Bronchial epithelial cell (primary cell): Measurements from ENCODE around the gene CYB561D2. TPM values are rescaled to one million over a fixed set of nuclear protein-coding genes. Genes with fewer than 3 reads are reported as not detected.

ENCODE experiments used
- DNase-seq: peaks from one replicate; pipeline ENCODE4 v3.0.0-alpha.2; 2010; ENCODE audit warnings: low read depth
- FAIRE-seq: peaks from 2 replicates; lab custom pipeline; 2011; peaks lifted over from hg19 to GRCh38; lab: Jason Lieb, UNC
- H3K27me3 ChIP-seq: 2 replicates; pipeline ENCODE4 v1.5.1; 2011; ENCODE audit warnings: low read length; ENCODE audit not compliant: control insufficient read depth, insufficient read depth
- H3K36me3 ChIP-seq: 2 replicates; pipeline ENCODE4 v1.5.1; 2011; ENCODE audit warnings: low read length; ENCODE audit not compliant: control insufficient read depth, insufficient read depth
- H3K4me3 ChIP-seq: 2 replicates; pipeline ENCODE4 v1.5.1; 2011; ENCODE audit warnings: mild to moderate bottlenecking, low read depth, low read length, control low read depth
- CTCF ChIP-seq: IDR thresholded peaks from 2 replicates; pipeline ENCODE4 v1.5.1; 2011; ENCODE audit warnings: mild to moderate bottlenecking, moderate library complexity, low read length, control low read depth, inconsistent platforms; ENCODE audit not compliant: insufficient read depth, severe bottlenecking
- total RNA-seq: library from RNA; depleted of rRNA; stranded (reverse); fragments of >200 nt; gene quantifications from 2 replicates; pipeline ENCODE4 v1.2.1, GENCODE V29; 2014

The CYB561D2 gene
- total RNA-seq, 1 donor from 2014 or later, result 22.1 TPM

GRCh38 chr3:50331364-50331907 lies 19.2 kb upstream of the CYB561D2 start:
- H3K36me3 ChIP-seq, result peaks cover 17% of the 10 kb centered on the region
- no peak for TF ChIP-seq CTCF
- FAIRE-seq, result no peak
- H3K4me3 ChIP-seq, result no peak overlapping the region
- no peak for DNase-seq
- H3K27me3 ChIP-seq, result no peaks in the 10 kb centered on the region

DNA sequence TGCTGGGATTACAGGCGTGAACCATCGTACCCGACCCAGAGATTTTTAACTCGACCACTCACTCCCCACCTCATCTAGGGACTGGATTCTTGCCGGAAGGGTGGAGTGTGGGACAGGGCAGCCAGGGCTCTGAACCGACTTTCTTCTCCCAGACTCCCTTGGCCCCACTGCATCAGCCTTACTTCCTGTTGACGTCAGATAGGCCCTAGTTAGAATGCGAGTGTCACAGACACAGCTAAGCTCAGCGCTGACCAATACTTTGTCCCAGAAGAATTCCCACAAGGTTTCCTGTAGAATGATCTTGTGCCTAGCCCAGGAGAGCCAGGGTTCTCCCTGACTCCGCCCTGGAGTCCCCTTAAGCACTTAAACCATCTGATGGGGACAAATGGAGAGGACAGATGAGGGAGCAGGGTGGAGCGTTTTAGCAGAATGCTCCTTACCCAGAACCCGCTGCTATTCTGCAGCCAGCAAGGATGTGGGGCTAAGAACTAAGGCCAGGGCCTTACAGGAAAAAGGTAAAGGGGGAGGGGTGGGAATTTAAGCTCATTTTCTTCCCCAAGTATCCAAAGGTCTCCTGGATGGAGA lies 16.8 kb upstream of the CYB561D2 start:
- peaks cover 17% of the 10 kb centered on the region for H3K36me3 ChIP-seq
- no peak overlapping the region for H3K4me3 ChIP-seq
- no peak for FAIRE-seq
- no peak for DNase-seq
- no peaks in the 10 kb centered on the region for H3K27me3 ChIP-seq
- no peak for TF ChIP-seq CTCF

DNA sequence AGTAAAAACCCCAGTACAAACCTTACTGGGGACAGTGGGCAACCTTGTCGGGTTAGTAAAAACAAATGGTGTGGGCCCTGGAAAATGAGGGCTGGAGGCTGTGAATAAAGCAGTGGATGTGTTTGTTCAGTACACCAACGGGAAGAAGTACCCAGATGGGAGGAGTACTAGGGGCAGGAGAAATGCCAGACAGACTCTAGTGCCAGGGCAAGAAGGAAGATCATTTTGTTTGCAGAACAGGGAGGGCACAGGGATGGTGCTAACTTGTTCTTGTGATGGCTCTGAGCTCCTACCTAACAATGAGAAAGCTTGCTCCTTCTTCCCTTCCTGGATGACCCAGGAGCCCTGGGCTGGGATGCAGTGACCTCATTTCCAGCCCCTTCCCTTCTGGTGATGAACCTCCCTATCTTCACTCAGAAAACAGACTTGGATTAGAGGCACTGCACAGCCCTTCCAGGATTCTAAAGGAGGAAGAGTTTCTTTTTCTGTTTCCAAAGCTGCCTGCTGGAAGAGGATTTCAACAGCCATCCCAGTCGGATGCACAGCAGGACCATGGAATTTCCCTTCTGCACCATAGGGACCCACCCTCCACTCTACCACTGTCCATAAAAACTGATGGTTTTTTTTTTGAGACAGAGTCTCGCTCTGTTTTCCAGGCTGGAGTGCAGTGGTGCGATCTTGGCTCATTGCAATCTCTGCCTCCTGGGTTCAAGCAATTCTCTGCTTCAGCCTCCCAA lies 16.2 kb upstream of the CYB561D2 start:
- Histone ChIP-seq H3K36me3 (peaks cover 16% of the 10 kb centered on the region), H3K4me3 (no peak overlapping the region), H3K27me3 (no peaks in the 10 kb centered on the region)
- TF ChIP-seq CTCF, result no peak
- no peak for DNase-seq
- FAIRE-seq, result no peak

- Histone ChIP-seq H3K36me3 (peaks cover 1% of the 10 kb centered on the region), H3K4me3 (peak overlapping the region; percentile 90), H3K27me3 (no peaks in the 10 kb centered on the region)
- peak; percentile 53 for DNase-seq
- no peak for TF ChIP-seq CTCF
- FAIRE-seq, result no peak
Observed at GRCh38 chr3:50336452-50337174, 14.0 kb upstream of the CYB561D2 start.

GRCh38 chr3:50337175-50337861 lies 13.3 kb upstream of the CYB561D2 start:
- FAIRE-seq (no peak), DNase-seq (peak; percentile 96)
- H3K36me3 ChIP-seq, result no peaks in the 10 kb centered on the region
- no peak for TF ChIP-seq CTCF
- H3K4me3 ChIP-seq, result peak overlapping the region; percentile 90
- no peaks in the 10 kb centered on the region for H3K27me3 ChIP-seq
